ENCODE data around the gene PRIMA1.

The PRIMA1 gene

DNA sequence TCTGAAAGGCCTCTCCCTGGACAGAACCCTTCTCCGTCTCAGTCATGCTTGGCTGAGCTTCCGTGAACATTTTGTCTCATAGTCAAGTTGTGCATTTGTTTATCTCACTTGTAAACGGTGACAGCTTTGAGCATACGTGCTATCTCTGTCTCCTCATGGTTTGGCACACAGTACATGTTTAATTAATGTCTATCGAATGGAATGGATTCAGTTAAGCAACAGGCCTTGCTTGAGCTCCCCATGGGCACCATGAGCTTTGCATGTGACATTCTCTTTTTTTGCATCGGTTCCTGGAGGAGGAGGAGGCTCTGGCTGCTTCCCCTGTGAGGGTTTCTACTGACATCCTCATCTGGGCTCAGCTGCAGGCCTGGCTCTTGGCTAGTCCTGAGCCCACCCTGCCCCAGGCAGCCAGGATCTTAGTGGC lies 80.0 kb downstream of the PRIMA1 start:
- peaks cover 0 to 12% (median 0%) of the 10 kb centered on the region in 5 experiments for H3K27me3 ChIP-seq (replicated peaks in 2 of 5; ENCODE audit: control insufficient read depth in 4 of 5, insufficient read depth in 5 of 5, low read length in 4 of 5)
- H3K27ac ChIP-seq (ENCODE audit: insufficient read depth in 1 of 2, low read depth in 1 of 2, low read length in 2 of 2, poor library complexity in 1 of 2, severe bottlenecking in 2 of 2): no peak overlapping the region
- ChIA-PET POLR2A (no interaction called here), CTCF (interaction anchor here (1.7 kb wide), 1 partner anchor 52 kb away, joined by 4 read pairs; no protein-coding TSS in a partner anchor)
- no peaks in the 10 kb centered on the region for H3K9me3 ChIP-seq (ENCODE audit: control extremely low read depth in 1 of 5, control insufficient read depth in 4 of 5, insufficient read depth in 2 of 5, low read depth in 1 of 5, low read length in 4 of 5)
- no peaks in the 10 kb centered on the region for H3K4me1 ChIP-seq (ENCODE audit: control extremely low read depth in 1 of 4, control insufficient read depth in 4 of 4, insufficient read depth in 4 of 4, low read length in 3 of 4)
- H3K4me3 ChIP-seq (ENCODE audit: control insufficient read depth in 1 of 7, extremely low read depth in 1 of 7, insufficient read depth in 4 of 7, low read depth in 2 of 7, low read length in 6 of 7): no peak overlapping the region
- H3K36me3 ChIP-seq (ENCODE audit: control insufficient read depth in 4 of 4, insufficient read depth in 4 of 4, low read length in 3 of 4): no peaks in the 10 kb centered on the region
- WGBS (ENCODE audit: insufficient coverage): 91% methylated on average over 6 of the region's 6 CpGs
- no peak for DNase-seq

- Histone ChIP-seq H3K27me3 (replicated peaks in 2 of 5; ENCODE audit: control insufficient read depth in 4 of 5, insufficient read depth in 5 of 5, low read length in 4 of 5) (peaks cover 0 to 7% (median 0%) of the 10 kb centered on the region in 5 experiments), H3K4me1 (ENCODE audit: control extremely low read depth in 1 of 4, control insufficient read depth in 4 of 4, insufficient read depth in 4 of 4, low read length in 3 of 4) (no peaks in the 10 kb centered on the region), H3K9me3 (ENCODE audit: control extremely low read depth in 1 of 5, control insufficient read depth in 4 of 5, insufficient read depth in 2 of 5, low read depth in 1 of 5, low read length in 4 of 5) (no peaks in the 10 kb centered on the region), H3K27ac (ENCODE audit: insufficient read depth in 1 of 2, low read depth in 1 of 2, low read length in 2 of 2, poor library complexity in 1 of 2, severe bottlenecking in 2 of 2) (no peak overlapping the region), H3K4me3 (ENCODE audit: control insufficient read depth in 1 of 7, extremely low read depth in 1 of 7, insufficient read depth in 4 of 7, low read depth in 2 of 7, low read length in 6 of 7) (no peak overlapping the region), H3K36me3 (ENCODE audit: control insufficient read depth in 4 of 4, insufficient read depth in 4 of 4, low read length in 3 of 4) (no peaks in the 10 kb centered on the region)
- CTCF ChIA-PET: interaction anchor here (1.7 kb wide), 1 partner anchor 51 kb away, joined by 4 read pairs; no protein-coding TSS in a partner anchor
- WGBS (ENCODE audit: insufficient coverage): 100% methylated on average over 1 of the region's 3 CpGs
- no peak for DNase-seq
- POLR2A ChIA-PET: no interaction called here
Measured at GRCh38 chr14:93707475-93707874, 80.8 kb downstream of the PRIMA1 start.

DNA sequence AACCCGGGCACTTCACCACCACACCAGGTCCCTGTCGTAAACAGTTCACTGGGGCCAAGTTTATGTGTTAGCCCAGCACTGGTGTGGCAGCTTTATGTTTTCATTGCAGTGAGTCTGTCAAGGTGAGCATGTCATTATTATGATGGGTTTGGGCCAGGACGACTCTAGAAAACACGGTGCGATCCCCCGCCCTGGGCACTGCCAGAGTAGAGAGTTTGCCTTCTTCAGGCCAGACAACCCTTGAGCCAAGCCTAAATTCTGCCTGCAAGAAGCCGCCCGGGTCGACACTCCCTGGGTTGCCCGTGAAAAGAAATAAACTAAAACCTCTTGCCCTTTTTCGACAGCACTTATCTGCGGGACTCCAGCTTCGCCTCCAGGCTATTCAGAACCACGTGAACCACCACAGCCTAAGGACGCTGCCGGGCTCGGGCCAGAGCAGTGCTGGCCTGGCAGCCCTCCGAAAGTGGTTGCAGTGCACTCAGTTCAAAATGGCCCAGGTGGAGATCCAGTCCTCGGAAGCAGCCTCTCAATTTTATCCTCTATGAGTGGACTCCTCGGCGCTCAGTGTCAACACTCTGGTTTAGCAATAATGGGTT lies 81.8 kb downstream of the PRIMA1 start:
- Histone ChIP-seq H3K4me1 (ENCODE audit: control extremely low read depth in 1 of 4, control insufficient read depth in 4 of 4, insufficient read depth in 4 of 4, low read length in 3 of 4) (no peaks in the 10 kb centered on the region), H3K9me3 (ENCODE audit: control extremely low read depth in 1 of 5, control insufficient read depth in 4 of 5, insufficient read depth in 2 of 5, low read depth in 1 of 5, low read length in 4 of 5) (no peaks in the 10 kb centered on the region), H3K36me3 (ENCODE audit: control insufficient read depth in 4 of 4, insufficient read depth in 4 of 4, low read length in 3 of 4) (no peaks in the 10 kb centered on the region), H3K4me3 (ENCODE audit: control insufficient read depth in 1 of 7, extremely low read depth in 1 of 7, insufficient read depth in 4 of 7, low read depth in 2 of 7, low read length in 6 of 7) (no peak overlapping the region), H3K27me3 (replicated peaks in 2 of 5; ENCODE audit: control insufficient read depth in 4 of 5, insufficient read depth in 5 of 5, low read length in 4 of 5) (peaks cover 0 to 7% (median 0%) of the 10 kb centered on the region in 5 experiments), H3K27ac (ENCODE audit: insufficient read depth in 1 of 2, low read depth in 1 of 2, low read length in 2 of 2, poor library complexity in 1 of 2, severe bottlenecking in 2 of 2) (no peak overlapping the region)
- ChIA-PET POLR2A (no interaction called here), CTCF (no interaction called here)
- 93% methylated on average over 20 of the region's 21 CpGs for WGBS (ENCODE audit: insufficient coverage)
- DNase-seq: no peak

DNA sequence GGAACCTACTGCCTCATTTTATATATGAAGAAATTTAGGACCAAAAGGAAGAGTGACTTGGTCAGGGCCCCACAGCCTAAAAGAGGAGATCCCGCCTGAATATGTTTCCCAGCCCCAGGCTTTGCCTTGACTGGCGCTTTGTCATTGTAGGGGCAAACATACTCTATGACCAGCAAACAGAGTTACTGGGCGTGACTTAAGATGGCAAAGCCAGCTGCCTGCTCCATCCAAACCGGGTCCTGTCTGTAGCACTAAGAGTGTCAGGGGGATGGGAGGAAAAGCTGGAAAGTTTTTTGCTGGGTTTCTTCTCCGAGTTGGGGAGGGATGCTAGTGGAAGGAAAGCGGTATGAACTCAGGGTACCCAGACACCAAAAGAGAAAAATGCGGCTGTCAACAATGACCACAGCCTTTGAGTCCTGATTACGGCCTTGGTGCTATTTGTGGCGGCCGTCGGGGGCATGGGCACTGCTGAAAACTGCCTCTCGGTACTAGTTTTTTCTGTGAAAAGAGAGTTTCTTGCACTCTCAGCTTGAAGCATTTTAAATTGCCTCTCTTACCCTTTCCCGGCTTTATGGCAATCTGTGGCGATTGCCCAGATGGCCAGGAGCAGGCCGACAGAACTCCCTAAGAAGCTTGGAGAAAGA lies 82.7 kb downstream of the PRIMA1 start:
- DNase-seq: no peak
- POLR2A ChIA-PET: interaction anchor here (0.6 kb wide), 1 partner anchor 38 kb away, joined by 3 read pairs; no protein-coding TSS in a partner anchor
- no peaks in the 10 kb centered on the region for H3K4me1 ChIP-seq (ENCODE audit: control extremely low read depth in 1 of 4, control insufficient read depth in 4 of 4, insufficient read depth in 4 of 4, low read length in 3 of 4)
- peaks cover 0 to 7% (median 0%) of the 10 kb centered on the region in 5 experiments for H3K27me3 ChIP-seq (replicated peaks in 2 of 5; ENCODE audit: control insufficient read depth in 4 of 5, insufficient read depth in 5 of 5, low read length in 4 of 5)
- no peak overlapping the region for H3K27ac ChIP-seq (ENCODE audit: insufficient read depth in 1 of 2, low read depth in 1 of 2, low read length in 2 of 2, poor library complexity in 1 of 2, severe bottlenecking in 2 of 2)
- 91% methylated on average over 12 of the region's 15 CpGs for WGBS (ENCODE audit: insufficient coverage)
- peaks cover 0 to 4% (median 0%) of the 10 kb centered on the region in 5 experiments for H3K9me3 ChIP-seq (ENCODE audit: control extremely low read depth in 1 of 5, control insufficient read depth in 4 of 5, insufficient read depth in 2 of 5, low read depth in 1 of 5, low read length in 4 of 5)
- no peaks in the 10 kb centered on the region for H3K36me3 ChIP-seq (ENCODE audit: control insufficient read depth in 4 of 4, insufficient read depth in 4 of 4, low read length in 3 of 4)
- no peak overlapping the region for H3K4me3 ChIP-seq (ENCODE audit: control insufficient read depth in 1 of 7, extremely low read depth in 1 of 7, insufficient read depth in 4 of 7, low read depth in 2 of 7, low read length in 6 of 7)
- CTCF ChIA-PET: no interaction called here

DNA sequence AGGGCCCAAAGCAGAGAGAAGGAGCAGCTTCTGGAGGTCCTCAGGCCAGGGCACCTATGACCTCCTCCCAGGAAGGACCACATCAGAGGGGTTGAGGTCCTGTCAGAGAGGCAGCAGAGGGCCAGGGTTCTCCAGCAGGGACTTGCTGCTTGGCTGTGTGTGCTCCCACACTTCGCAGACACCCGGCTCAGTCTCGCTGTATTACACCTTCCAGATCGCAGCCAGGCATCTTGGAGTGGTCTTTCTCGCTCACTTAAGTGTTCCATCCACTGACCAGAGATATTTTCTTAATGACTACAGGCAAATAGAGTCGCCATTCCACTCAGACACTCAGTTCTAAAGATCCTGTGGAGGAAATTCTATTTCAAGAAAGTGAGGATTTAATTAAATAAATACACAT lies 84.3 kb downstream of the PRIMA1 start:
- peaks cover 0 to 6% (median 0%) of the 10 kb centered on the region in 5 experiments for H3K9me3 ChIP-seq (ENCODE audit: control extremely low read depth in 1 of 5, control insufficient read depth in 4 of 5, insufficient read depth in 2 of 5, low read depth in 1 of 5, low read length in 4 of 5)
- ChIA-PET POLR2A (no interaction called here), CTCF (no interaction called here)
- 100% methylated on average over 5 of the region's 6 CpGs for WGBS (ENCODE audit: insufficient coverage)
- no peak for DNase-seq
- H3K27ac ChIP-seq (ENCODE audit: insufficient read depth in 1 of 2, low read depth in 1 of 2, low read length in 2 of 2, poor library complexity in 1 of 2, severe bottlenecking in 2 of 2): no peak overlapping the region
- no peaks in the 10 kb centered on the region for H3K4me1 ChIP-seq (ENCODE audit: control extremely low read depth in 1 of 4, control insufficient read depth in 4 of 4, insufficient read depth in 4 of 4, low read length in 3 of 4)
- no peak overlapping the region for H3K4me3 ChIP-seq (ENCODE audit: control insufficient read depth in 1 of 7, extremely low read depth in 1 of 7, insufficient read depth in 4 of 7, low read depth in 2 of 7, low read length in 6 of 7)
- no peaks in the 10 kb centered on the region for H3K36me3 ChIP-seq (ENCODE audit: control insufficient read depth in 4 of 4, insufficient read depth in 4 of 4, low read length in 3 of 4)
- peaks cover 0 to 7% (median 0%) of the 10 kb centered on the region in 5 experiments for H3K27me3 ChIP-seq (replicated peaks in 2 of 5; ENCODE audit: control insufficient read depth in 4 of 5, insufficient read depth in 5 of 5, low read length in 4 of 5)

DNA sequence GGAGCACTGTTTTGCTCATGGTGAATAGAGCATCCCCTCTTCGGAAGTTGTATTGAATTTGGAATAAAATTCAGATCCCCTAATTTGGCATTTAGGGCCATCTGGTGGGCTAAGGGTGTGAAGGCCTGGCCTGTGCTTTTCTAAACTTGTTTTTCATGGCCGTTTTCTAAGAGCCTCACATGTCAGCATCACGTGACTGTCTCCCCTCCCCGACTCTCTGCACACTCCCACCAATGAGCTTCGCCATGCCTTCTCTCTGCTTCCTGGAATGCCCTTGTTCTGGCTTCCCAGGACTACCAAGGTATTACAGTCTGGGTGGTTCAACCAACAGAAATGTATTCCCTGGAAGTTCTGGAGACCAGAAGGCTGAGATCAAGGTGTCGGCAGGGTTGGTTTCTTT lies 85.3 kb downstream of the PRIMA1 start:
- 90% methylated on average over 5 of the region's 6 CpGs for WGBS (ENCODE audit: insufficient coverage)

GRCh38 chr14:93701562-93701961 lies 86.7 kb downstream of the PRIMA1 start:
- Histone ChIP-seq H3K4me1 (ENCODE audit: control extremely low read depth in 1 of 4, control insufficient read depth in 4 of 4, insufficient read depth in 4 of 4, low read length in 3 of 4) (no peaks in the 10 kb centered on the region), H3K4me3 (ENCODE audit: control insufficient read depth in 1 of 7, extremely low read depth in 1 of 7, insufficient read depth in 4 of 7, low read depth in 2 of 7, low read length in 6 of 7) (no peak overlapping the region), H3K9me3 (ENCODE audit: control extremely low read depth in 1 of 5, control insufficient read depth in 4 of 5, insufficient read depth in 2 of 5, low read depth in 1 of 5, low read length in 4 of 5) (peaks cover 0 to 10% (median 0%) of the 10 kb centered on the region in 5 experiments), H3K36me3 (ENCODE audit: control insufficient read depth in 4 of 4, insufficient read depth in 4 of 4, low read length in 3 of 4) (no peaks in the 10 kb centered on the region), H3K27ac (ENCODE audit: insufficient read depth in 1 of 2, low read depth in 1 of 2, low read length in 2 of 2, poor library complexity in 1 of 2, severe bottlenecking in 2 of 2) (no peak overlapping the region), H3K27me3 (replicated peaks in 2 of 5; ENCODE audit: control insufficient read depth in 4 of 5, insufficient read depth in 5 of 5, low read length in 4 of 5) (peaks cover 0 to 5% (median 0%) of the 10 kb centered on the region in 5 experiments)
- CTCF ChIA-PET: no interaction called here
- WGBS (ENCODE audit: insufficient coverage): 100% methylated on average over 1 of the region's 2 CpGs
- DNase-seq: no peak
- POLR2A ChIA-PET: no interaction called here

More for the DNA sequence above, 85.3 kb downstream of the PRIMA1 start:
- no peak for DNase-seq
- ChIA-PET CTCF (no interaction called here), POLR2A (no interaction called here)
- Histone ChIP-seq H3K27ac (ENCODE audit: insufficient read depth in 1 of 2, low read depth in 1 of 2, low read length in 2 of 2, poor library complexity in 1 of 2, severe bottlenecking in 2 of 2) (no peak overlapping the region), H3K4me1 (ENCODE audit: control extremely low read depth in 1 of 4, control insufficient read depth in 4 of 4, insufficient read depth in 4 of 4, low read length in 3 of 4) (no peaks in the 10 kb centered on the region), H3K36me3 (ENCODE audit: control insufficient read depth in 4 of 4, insufficient read depth in 4 of 4, low read length in 3 of 4) (no peaks in the 10 kb centered on the region), H3K4me3 (ENCODE audit: control insufficient read depth in 1 of 7, extremely low read depth in 1 of 7, insufficient read depth in 4 of 7, low read depth in 2 of 7, low read length in 6 of 7) (no peak overlapping the region), H3K9me3 (ENCODE audit: control extremely low read depth in 1 of 5, control insufficient read depth in 4 of 5, insufficient read depth in 2 of 5, low read depth in 1 of 5, low read length in 4 of 5) (peaks cover 0 to 6% (median 0%) of the 10 kb centered on the region in 5 experiments), H3K27me3 (replicated peaks in 2 of 5; ENCODE audit: control insufficient read depth in 4 of 5, insufficient read depth in 5 of 5, low read length in 4 of 5) (peaks cover 0 to 7% (median 0%) of the 10 kb centered on the region in 5 experiments)

Data from common myeloid progenitor, CD34-positive (primary cell).